22Rv1 (cell line): ENCODE results near the gene DGKB.

Source experiments
- CTCF ChIP-seq: fragments of 450-650 bp; IDR thresholded peaks from 2 replicates; pipeline ENCODE4 v1.5.1; 2017; ENCODE audit warnings: mild to moderate bottlenecking
- ZFX ChIP-seq: fragments of 450-650 bp; IDR thresholded peaks from 2 replicates; pipeline ENCODE4 v1.6.1; 2017; ENCODE audit warnings: antibody characterized with exemption, borderline replicate concordance

- TF ChIP-seq CTCF, result no peak
- no peak for TF ChIP-seq ZFX
These were observed 701.2 kb downstream of the DGKB start for GRCh38 chr7:14201353-14201752.
